OCI-LY1 (cell line): Measurements from ENCODE around the gene ZBTB46.

Experiments used
- H2AFZ ChIP-seq: fragments of 200-600 bp; sonication (generic), shearing (Covaris generic); 2 replicates; pipeline ENCODE4 v1.6.0; 2014; ENCODE audit warnings: antibody characterized with exemption, mild to moderate bottlenecking, low read length
- H3F3A ChIP-seq: fragments of 200-600 bp; sonication (generic), shearing (Covaris generic); 2 replicates; pipeline ENCODE4 v1.6.0; 2014; ENCODE audit warnings: mild to moderate bottlenecking, antibody characterized with exemption, low read length, moderate library complexity; ENCODE audit not compliant: insufficient read depth
- H3K27ac ChIP-seq: fragments of 200-600 bp; sonication (generic); 2 replicates; pipeline ENCODE4 v1.5.1; 2014; ENCODE audit warnings: low read length, mixed run types, mild to moderate bottlenecking, low read depth; ENCODE audit not compliant: poor library complexity, severe bottlenecking
- H3K27me3 ChIP-seq: fragments of 200-600 bp; sonication (generic); 2 replicates; pipeline ENCODE4 v1.6.0; 2014; ENCODE audit warnings: antibody characterized with exemption, mild to moderate bottlenecking, low read length, moderate library complexity; ENCODE audit not compliant: insufficient read depth
- H3K36me3 ChIP-seq: fragments of 200-600 bp; sonication (generic); 2 replicates; pipeline ENCODE4 v1.6.1; 2014; ENCODE audit warnings: mild to moderate bottlenecking, antibody characterized with exemption, low read length, moderate library complexity, mixed read lengths; ENCODE audit not compliant: insufficient read depth
- H3K4me1 ChIP-seq: fragments of 200-600 bp; sonication (generic); 2 replicates; pipeline ENCODE4 v1.5.1; 2014; ENCODE audit warnings: mild to moderate bottlenecking, low read length, moderate library complexity; ENCODE audit not compliant: insufficient read depth, severe bottlenecking
- H3K4me2 ChIP-seq: fragments of 200-600 bp; sonication (generic), shearing (Covaris generic); 2 replicates; pipeline ENCODE4 v1.6.1; 2014; ENCODE audit warnings: low read length
- H3K4me3 ChIP-seq: fragments of 200-600 bp; sonication (generic); 2 replicates; pipeline ENCODE4 v1.5.1; 2014; ENCODE audit warnings: low read length, low read depth, mild to moderate bottlenecking, mixed read lengths; ENCODE audit not compliant: poor library complexity, severe bottlenecking
- H3K79me2 ChIP-seq: fragments of 200-600 bp; shearing (Covaris generic); 2 replicates; pipeline ENCODE4 v1.6.1; 2016; ENCODE audit warnings: mixed run types, low read length, mixed read lengths; ENCODE audit not compliant: insufficient read depth
- H3K9ac ChIP-seq: fragments of 200-600 bp; sonication (generic), shearing (Covaris generic); 2 replicates; pipeline ENCODE4 v1.6.1; 2014; ENCODE audit warnings: mild to moderate bottlenecking, low read length, mixed read lengths
- H3K9me2 ChIP-seq: fragments of 200-600 bp; sonication (generic), shearing (Covaris generic); 2 replicates; pipeline ENCODE4 v1.6.1; 2014; ENCODE audit warnings: low read depth, mild to moderate bottlenecking, low read length, mixed read lengths
- H3K9me3 ChIP-seq: fragments of 200-600 bp; shearing (Covaris generic); 2 replicates; pipeline ENCODE4 v1.6.1; 2014; ENCODE audit warnings: low read length, mixed read lengths
- H4K20me1 ChIP-seq: fragments of 200-600 bp; sonication (generic), shearing (Covaris generic); 2 replicates; pipeline ENCODE4 v1.6.0; 2016; ENCODE audit warnings: mild to moderate bottlenecking, low read length; ENCODE audit not compliant: insufficient read depth
- EZH2 ChIP-seq: fragments of 200-600 bp; sonication (generic), shearing (Covaris generic); IDR thresholded peaks from 2 replicates; pipeline ENCODE4 v1.8.0; 2017; ENCODE audit warnings: borderline replicate concordance, mixed run types, mild to moderate bottlenecking, antibody characterized with exemption, low read length, moderate library complexity, mixed read lengths
- TF ChIP-seq, protein P1 (sequence below): fragments of 200-600 bp; sonication (generic), shearing (Covaris generic); IDR thresholded peaks from 2 replicates; pipeline ENCODE4 v1.5.1; 2017; ENCODE audit warnings: mild to moderate bottlenecking, antibody characterized with exemption, low read length, moderate library complexity, mixed read lengths

ZBTB46 gene

GRCh38 chr20:63752411-63753101, 78.5 kb downstream of the ZBTB46 start:
- H3K9me2 ChIP-seq = no peaks in the 10 kb centered on the region
- no peaks in the 10 kb centered on the region for H3K9me3 ChIP-seq
- H3K4me1 ChIP-seq = peaks cover 2% of the 10 kb centered on the region
- no peak overlapping the region for H3K4me3 ChIP-seq
- H2AFZ ChIP-seq = no peak overlapping the region
- no peak overlapping the region for H3K27ac ChIP-seq
- no peaks in the 10 kb centered on the region for H3K36me3 ChIP-seq
- no peaks in the 10 kb centered on the region for H3F3A ChIP-seq
- no peaks in the 10 kb centered on the region for H3K79me2 ChIP-seq
- H4K20me1 ChIP-seq = no peaks in the 10 kb centered on the region
- no peak overlapping the region for H3K9ac ChIP-seq
- H3K27me3 ChIP-seq = peaks cover 5% of the 10 kb centered on the region; the same call in 1 of the 2 replicates
- no peak overlapping the region for H3K4me2 ChIP-seq
- TF ChIP-seq EZH2 = no peak
- TF ChIP-seq, protein P1, sequence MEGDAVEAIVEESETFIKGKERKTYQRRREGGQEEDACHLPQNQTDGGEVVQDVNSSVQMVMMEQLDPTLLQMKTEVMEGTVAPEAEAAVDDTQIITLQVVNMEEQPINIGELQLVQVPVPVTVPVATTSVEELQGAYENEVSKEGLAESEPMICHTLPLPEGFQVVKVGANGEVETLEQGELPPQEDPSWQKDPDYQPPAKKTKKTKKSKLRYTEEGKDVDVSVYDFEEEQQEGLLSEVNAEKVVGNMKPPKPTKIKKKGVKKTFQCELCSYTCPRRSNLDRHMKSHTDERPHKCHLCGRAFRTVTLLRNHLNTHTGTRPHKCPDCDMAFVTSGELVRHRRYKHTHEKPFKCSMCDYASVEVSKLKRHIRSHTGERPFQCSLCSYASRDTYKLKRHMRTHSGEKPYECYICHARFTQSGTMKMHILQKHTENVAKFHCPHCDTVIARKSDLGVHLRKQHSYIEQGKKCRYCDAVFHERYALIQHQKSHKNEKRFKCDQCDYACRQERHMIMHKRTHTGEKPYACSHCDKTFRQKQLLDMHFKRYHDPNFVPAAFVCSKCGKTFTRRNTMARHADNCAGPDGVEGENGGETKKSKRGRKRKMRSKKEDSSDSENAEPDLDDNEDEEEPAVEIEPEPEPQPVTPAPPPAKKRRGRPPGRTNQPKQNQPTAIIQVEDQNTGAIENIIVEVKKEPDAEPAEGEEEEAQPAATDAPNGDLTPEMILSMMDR = no peak

DNA sequence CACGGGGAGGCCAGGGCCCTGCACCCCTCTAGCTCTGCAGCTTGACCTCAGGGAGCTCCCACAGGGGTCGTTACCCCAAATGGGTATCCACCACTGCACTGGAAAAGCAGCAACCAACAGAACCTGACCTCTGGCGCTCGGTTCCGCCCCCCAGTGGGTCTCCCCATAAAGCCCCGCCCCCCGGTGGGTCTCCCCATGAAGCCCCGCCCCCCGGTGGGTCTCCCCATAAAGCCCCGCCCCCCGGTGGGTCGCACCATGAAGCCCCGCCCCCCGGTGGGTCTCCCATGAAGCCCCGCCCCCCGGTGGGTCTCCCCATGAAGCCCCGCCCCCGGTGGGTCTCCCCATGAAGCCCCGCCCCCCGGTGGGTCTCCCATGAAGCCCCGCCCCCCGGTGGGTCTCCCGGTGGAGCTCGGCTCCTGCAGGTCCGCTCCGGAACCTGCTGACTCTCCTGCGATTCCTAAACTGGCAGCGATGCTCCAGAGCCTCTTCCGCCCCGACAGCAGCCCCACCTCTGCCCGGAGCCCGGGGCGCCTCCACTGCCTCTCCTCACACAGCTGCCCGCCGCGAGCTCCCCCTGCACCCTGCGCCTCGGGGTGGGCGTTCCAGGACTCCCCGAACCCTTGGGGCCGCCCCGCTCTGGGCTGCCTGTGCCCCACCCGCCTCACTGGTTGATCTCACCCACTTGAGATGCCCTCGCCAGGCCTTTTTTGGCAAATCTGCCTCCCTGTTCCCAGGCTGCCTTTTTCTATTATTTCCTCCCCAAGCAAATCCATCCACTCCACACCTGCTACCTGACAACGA, 79.4 kb downstream of the ZBTB46 start:
- no peak for TF ChIP-seq EZH2
- TF ChIP-seq, protein P1 = no peak
- H3K27me3 ChIP-seq = peaks cover 5% of the 10 kb centered on the region; the same call in 1 of the 2 replicates

GRCh38 chr20:63750807-63751470, 80.1 kb downstream of the ZBTB46 start:
- Histone ChIP-seq H3K9me3 (no peaks in the 10 kb centered on the region), H3K27ac (no peak overlapping the region), H3K27me3 (peaks cover 3% of the 10 kb centered on the region; the same call in 1 of the 2 replicates), H3K9ac (no peak overlapping the region), H3K36me3 (no peaks in the 10 kb centered on the region), H3F3A (no peaks in the 10 kb centered on the region), H3K4me2 (no peak overlapping the region), H2AFZ (no peak overlapping the region), H3K79me2 (no peaks in the 10 kb centered on the region), H4K20me1 (no peaks in the 10 kb centered on the region), H3K4me1 (peaks cover 3% of the 10 kb centered on the region), H3K4me3 (no peak overlapping the region), H3K9me2 (no peaks in the 10 kb centered on the region)
- TF ChIP-seq EZH2 = no peak
- TF ChIP-seq, protein P1 = no peak

More for the DNA sequence above, 79.4 kb downstream of the ZBTB46 start:
- no peak overlapping the region for H3K4me3 ChIP-seq
- no peaks in the 10 kb centered on the region for H3K36me3 ChIP-seq
- no peak overlapping the region for H3K4me2 ChIP-seq
- H2AFZ ChIP-seq = no peak overlapping the region
- H3K79me2 ChIP-seq = no peaks in the 10 kb centered on the region
- H3F3A ChIP-seq = no peaks in the 10 kb centered on the region
- H3K27ac ChIP-seq = no peak overlapping the region
- H3K9me2 ChIP-seq = no peaks in the 10 kb centered on the region
- H3K9ac ChIP-seq = no peak overlapping the region
- H3K4me1 ChIP-seq = peaks cover 3% of the 10 kb centered on the region
- no peaks in the 10 kb centered on the region for H3K9me3 ChIP-seq
- H4K20me1 ChIP-seq = no peaks in the 10 kb centered on the region
